Activated CD4-positive, alpha-beta T cell treated with anti-CD3 and anti-CD28 coated beads, Interleukin-2, amount 50 U/mL, for 4 hours (primary cell): ENCODE results near the gene EPHX1.
"Not testable (repeated sequence)": the region's sequence is repeated elsewhere in the genome, so short reads cannot be mapped to it uniquely, and the experiment has no call there.

Experiments
- DNase-seq, 2 experiments: peaks; one replicate each; pipeline ENCODE4 v3.0.0-alpha.2; 2020

Gene EPHX1

GRCh38 chr1:225777583-225778336 lies 32.2 kb upstream of the EPHX1 start, which contains the start of gene SRP9:
SRP9 (plus strand) TSS chr1:225777826; CDS start chr1:225777941, 115 bp downstream.
- peak; percentile 98 for DNase-seq

DNA sequence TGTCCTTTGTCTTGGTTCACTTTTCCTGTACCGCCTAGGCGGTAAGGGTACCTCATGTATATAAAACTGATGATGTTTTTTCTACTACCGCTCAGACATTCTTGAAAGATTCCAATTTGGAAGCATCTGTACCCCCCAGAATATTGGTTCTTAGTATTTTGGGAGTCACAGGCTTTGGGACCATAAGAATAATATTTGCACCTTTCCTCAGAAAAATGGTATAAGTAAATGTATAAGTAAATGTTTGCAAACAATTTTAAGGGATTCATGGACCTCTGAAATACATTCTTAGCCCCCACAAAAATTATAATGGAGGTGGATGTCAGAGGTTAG lies 31.6 kb upstream of the EPHX1 start:
- DNase-seq, result no peak

- DNase-seq, result not testable (repeated sequence)
These were observed 30.8 kb upstream of the EPHX1 start for GRCh38 chr1:225779165-225779564.

- no peak for DNase-seq
These were observed 29.8 kb upstream of the EPHX1 start for GRCh38 chr1:225780134-225780533.

DNA sequence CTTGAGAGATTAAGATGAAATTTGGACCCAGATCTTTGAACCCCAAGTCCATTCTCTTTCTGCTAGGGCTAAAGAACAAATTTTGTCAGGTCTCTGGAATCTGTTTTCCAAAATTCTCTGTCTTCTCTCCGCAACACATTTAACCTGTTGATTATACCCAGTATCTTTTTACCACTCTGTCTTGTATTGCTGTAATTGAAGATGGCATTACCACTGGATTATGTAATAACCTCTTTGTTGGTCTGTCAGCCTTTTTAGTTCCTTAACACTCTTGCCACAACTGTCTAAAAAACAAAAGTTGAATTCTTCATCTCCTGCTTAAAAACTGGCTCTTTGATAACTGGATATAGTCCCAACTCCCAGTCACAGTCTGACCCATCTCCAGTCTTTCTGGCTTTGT lies 29.3 kb upstream of the EPHX1 start:
- no peak for DNase-seq

DNA sequence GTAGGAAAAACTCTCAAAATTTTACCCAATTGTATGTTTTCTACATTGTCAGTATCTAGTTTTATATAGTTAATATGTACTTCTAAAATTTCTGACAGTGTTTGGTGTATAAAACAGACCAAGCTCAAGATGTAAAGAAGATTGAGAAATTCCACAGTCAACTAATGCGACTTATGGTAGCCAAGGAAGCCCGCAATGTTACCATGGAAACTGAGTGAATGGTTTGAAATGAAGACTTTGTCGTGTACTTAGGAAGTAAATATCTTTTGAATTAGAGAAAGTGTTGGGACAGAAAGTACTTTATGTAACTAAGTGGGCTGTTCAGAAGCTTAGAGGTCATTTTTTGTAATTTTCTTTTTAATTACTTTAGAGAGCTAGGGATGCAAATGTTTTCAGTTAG lies 20.8 kb upstream of the EPHX1 start:
- not testable (repeated sequence) for DNase-seq

DNA sequence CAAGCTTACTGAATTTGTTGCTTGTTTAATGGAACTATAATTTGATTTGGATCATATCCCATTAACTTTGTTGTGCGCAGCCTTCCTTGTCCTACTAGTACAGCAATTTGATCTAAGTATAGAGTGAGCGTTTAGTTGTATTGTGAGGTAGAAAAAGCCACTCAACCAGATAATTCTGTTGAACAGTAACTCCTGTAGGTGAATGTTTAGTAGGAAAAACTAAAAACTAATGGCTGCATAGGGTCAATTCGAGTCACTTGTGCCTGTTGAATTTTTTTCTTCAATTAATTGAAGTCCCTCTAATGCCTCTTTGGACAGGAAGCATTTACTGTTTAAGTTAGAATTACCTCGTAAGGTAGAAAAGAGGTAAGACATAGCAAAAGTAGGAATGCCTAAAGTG lies 15.0 kb upstream of the EPHX1 start:
- DNase-seq, result no peak

DNA sequence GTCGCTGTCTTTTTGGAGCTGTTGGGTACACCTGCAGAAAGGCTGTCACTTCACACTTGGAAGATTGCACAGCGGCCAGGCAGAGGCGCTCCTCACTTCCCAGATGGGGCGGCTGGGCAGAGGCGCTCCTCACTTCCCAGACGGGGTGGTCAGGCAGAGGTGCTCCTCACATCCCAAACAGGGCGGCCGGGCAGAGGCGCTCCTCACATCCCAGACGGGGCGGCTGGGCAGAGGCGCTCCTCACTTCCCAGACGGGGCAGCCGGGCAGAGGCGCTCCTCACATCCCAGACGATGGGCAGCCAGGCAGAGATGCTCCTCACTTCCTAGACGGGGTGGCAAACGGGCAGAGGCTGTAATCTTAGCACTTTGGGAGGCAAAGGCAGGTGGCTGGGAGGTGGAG lies 13.8 kb upstream of the EPHX1 start:
- not testable (repeated sequence) for DNase-seq

- not testable (repeated sequence) for DNase-seq
These were observed 8.8 kb upstream of the EPHX1 start for GRCh38 chr1:225801146-225801545.

DNA sequence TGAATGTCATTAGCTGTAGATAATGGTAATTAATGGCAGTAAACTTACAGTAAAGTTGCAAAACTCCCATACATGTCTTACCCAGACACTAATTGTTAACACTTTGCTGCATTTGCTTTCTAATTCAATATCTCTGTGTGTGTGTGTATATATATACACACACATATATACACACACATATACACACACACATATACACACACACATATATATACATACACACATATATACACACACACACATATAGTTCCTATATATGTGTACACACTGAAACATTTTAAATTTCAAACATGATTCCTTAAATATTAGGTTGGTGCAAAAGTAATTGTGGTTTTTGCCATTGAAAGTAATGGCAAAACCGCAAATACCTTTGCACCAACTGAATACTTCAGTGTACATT lies 3.7 kb upstream of the EPHX1 start:
- DNase-seq, result no peak

- not testable (repeated sequence) for DNase-seq
These were observed 3.2 kb upstream of the EPHX1 start for GRCh38 chr1:225806736-225807135.

DNA sequence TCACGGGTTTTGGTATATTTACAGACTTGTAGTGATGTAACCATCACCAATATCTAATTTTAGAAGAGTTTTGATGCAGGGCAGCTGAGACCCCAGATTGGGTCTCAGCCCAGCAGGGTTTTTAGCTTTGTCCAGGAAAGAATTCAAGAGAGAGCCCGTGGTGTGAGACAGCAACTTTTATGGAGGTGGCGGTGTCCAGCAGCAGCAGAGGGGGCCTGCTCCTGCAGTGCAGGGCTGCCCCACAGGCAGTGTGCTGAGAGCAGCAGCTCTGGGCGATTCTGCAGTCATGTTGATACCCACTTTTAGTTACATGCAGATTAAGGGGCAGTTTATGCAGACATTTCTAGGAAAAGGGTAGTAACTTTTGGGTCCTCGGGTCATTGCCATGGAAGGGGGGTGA lies 1.8 kb upstream of the EPHX1 start:
- no peak for DNase-seq

- not testable (repeated sequence) for DNase-seq
These were observed 935 bp downstream of the EPHX1 start for GRCh38 chr1:225810579-225811538.

GRCh38 chr1:225811622-225812487 lies 1.9 kb downstream of the EPHX1 start:
- DNase-seq, result no peak

DNA sequence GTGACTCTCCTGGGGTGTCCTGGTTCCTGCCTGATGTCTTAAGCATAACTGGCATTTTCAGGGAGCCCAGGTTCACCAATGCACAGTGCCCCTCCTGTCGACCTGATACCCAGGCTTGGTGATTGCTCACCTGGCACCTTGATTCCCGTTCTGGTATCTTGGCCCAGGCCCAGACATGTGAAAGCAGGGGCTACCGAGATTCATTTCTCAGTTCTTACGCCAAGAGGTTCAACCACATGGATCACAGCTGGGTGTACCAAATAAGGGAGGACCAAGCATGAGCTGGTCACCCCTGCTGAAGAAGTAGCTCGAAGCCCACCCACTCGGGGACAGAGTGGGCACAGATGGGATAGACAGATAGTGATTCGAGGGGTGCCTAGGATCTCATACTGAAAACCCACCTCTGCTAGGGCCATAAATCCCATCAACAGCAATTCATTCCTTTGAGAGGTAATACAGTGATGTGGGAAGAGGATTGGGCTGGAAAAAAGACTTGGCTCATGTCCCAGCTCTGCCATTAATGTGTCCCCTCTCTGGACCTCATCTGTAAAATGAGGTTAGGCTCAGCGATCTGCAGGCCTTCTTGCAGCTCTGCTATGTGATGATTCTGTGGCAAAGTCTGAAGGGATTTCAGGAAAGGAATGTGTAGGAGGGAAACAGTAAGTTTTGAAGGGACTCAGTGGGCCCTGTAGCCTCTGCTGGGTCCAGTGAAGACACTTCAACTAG lies 2.7 kb downstream of the EPHX1 start:
- DNase-seq, result no peak

GRCh38 chr1:225813214-225813964 lies 3.5 kb downstream of the EPHX1 start:
- no peak for DNase-seq

DNA sequence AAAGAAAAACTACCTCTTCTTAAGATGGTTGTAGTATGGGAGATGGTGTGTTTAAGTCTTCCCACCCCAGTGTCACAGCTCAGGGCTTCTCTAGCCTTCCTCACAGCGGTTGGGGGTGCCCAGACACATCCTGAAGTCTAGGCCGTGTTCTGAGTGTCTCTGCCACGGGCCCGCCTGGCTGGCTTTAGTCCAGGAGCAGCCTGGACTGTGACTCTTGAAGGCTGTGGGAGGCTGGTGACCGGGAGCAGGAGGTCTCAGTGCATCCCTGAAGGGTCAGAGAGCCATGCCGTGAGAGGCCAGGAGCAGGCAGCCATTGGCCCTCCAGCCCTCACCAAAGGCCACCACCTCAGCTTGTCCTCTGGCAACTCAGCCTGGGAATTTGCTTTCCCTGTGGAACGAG lies 4.5 kb downstream of the EPHX1 start:
- no peak for DNase-seq

- DNase-seq, result not testable (repeated sequence)
These were observed 5.2 kb downstream of the EPHX1 start for GRCh38 chr1:225815090-225815489.

DNA sequence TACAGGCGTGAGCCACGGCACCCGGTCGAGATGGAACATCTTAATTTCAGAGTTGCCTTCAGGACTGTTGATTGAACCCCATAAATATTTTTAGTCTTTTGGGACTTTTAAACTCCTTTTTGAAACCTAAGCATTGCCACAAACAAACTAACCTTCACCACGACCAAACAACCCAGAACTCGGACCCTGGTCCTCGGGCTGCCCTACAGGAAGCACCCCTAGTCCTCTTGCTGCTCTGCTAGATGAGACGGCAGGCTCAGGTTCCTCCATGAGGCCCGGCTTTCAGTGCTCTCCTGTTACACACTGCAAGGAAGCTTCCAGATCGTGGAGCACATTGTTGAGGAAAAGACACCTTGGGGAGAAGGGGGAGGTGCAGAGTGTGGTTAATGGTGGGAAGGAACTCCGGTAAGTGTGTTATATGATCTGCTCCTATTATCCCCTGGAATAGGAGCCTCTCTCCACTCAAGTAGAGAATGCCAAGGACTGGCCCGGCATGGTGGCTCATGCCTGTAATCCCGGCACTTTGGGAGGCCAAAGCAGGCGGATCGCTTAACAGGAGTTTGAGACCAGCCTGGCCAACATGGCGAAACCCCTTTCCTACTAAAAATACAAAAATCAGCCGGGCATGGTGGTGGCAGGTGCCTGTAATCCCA lies 5.7 kb downstream of the EPHX1 start:
- DNase-seq, result no peak

DNA sequence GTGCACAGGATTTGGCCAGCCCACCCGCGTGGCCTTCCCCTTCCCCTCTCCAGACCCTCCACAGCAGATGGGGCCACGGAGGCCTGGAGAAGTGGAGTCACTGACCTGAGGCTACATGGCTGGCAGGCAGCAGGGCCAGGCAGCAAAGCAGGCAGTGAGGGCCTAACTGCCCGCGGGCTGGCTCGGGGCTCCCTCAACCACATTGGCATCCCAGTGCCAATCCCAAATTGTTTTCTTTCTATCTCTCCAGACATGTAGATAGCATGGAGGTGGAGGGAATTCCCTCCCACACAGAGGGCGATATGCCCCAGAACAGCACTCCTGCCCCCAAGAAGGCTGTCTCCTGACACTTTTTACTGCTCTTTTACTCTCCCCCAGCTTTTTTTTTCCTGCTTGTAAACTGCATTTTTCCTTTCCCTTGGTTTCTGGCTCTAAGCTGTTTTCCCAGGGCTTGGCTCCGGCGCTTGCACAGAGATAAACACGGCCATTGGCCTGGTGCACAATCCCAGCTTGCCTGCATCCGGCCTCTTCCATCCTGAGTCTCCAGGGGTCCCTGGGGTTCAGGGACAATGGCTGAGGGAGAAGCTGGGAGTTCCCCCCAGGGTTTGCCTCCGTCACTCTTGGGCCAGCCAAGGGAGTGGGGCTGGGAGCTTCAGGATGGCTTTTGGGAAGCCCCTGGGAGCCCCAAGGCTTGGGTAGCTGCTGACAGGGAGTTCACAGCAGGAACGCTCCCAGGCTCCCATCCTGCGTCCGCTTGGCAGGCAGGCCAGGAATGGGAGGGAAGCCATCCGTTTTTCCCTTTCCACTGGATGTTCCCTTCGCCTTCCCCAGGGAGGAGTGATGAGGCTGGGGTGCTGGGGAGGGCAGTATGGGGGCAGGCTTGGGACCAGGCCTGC lies 7.0 kb downstream of the EPHX1 start:
- no peak for DNase-seq
